Activated T-helper 1 cell treated with Interleukin-2 at 50 U/mL for 16 hours (primary cell): Measurements from ENCODE around the gene PCDHB4.
"Not testable (repeated sequence)": the region's sequence is repeated elsewhere in the genome, so short reads cannot be mapped to it uniquely, and the experiment has no call there.

Experiments used
- DNase-seq: peaks from one replicate; pipeline ENCODE4 v3.0.0-alpha.2; 2020; ENCODE audit warnings: low read depth

PCDHB4 gene

DNA sequence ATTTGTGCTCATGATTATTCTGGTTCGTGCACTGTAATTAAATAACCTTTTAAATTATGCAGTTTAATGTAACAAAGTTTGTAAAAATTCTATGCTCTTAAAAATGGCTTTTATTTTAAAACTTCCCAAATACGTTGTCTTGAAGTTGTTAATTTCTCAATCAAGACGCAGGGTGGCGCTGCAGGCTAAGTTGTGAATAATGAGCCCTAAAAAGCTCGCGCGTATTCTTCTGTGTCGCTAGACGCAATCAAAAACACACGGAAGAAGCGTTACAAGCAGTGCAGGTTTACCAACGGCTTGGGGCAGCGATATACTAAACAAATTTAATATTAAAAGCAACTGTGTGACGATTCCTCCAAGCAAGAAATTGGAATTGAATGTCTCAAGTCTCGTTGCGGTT, at the start of gene PCDHB4:
Gene PCDHB4, plus strand, starts transcription at position 256 of the 400 bp plus-strand sequence. CDS start 181 bp downstream, outside the sequence.
- no peak for DNase-seq

DNA sequence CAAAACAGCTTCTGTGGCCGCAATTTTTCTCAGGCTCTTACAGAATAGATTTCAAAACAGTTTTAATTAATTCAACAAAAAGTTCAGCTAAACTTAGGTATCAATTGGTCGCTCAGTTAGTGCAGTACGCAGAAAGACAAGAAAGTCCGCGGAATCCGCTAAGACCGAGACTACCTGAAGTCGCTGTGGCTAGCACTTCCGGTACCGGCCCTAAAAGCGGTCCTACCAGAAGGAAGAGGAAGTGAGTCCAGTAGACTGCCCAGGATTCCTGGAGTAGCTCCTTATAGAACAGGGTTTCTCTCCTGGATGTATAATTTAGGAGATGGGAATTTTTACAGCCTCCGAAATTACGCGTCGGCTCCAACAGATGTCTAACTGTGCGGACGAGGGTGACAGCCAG, 43.8 kb upstream of the PCDHB4 start:
- no peak for DNase-seq

DNA sequence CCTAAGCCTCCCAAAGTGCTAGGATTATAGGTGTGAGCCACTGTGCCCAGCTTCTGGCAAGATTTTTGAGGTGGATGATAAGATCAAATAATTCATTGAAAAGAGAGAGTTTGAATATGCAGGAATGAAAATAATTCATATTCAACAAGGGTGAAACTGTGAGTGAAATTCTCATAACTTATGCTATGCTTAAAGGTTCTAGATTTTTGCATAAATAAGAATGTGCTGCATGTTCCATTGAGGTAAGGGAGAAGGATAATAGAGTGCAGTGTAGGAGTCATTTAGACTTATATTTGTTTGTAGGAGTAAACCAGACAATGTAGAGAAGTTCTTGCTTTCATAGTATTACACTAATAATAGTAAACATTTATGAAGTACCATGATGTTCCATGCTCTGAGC, 39.4 kb upstream of the PCDHB4 start:
- DNase-seq, result no peak

GRCh38 chr5:141084487-141084989, 37.1 kb upstream of the PCDHB4 start:
- peak; percentile 15 for DNase-seq

DNA sequence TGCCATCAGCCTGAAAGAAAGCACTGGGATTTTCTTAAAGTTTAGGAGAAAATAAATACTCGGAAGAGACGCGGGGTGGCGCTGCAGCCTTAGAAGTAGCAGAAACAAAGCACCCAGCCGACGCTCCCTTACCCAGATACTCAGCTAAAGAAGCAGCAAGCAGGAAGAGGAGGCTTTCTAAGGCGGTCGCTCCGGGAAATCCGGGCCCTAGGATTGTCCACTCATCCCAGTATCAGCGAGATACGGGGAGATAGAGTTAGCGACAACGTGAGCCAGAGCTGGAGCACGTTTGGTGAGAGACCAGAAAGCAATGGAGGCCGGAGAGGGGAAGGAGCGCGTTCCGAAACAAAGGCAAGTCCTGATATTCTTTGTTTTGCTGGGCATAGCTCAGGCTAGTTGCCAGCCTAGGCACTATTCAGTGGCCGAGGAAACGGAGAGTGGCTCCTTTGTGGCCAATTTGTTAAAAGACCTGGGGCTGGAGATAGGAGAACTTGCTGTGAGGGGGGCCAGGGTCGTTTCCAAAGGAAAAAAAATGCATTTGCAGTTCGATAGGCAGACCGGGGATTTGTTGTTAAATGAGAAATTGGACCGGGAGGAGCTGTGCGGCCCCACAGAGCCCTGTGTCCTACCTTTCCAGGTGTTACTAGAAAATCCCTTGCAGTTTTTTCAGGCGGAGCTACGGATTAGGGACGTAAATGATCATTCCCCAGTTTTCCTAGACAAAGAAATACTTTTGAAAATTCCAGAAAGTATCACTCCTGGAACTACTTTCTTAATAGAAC, 26.9 kb upstream of the PCDHB4 start, which contains the start of gene PCDHB2:
Gene PCDHB2, plus strand, starts transcription at position 135 of the 782 bp plus-strand sequence. Its CDS starts 176 bp downstream, at position 311.
- no peak for DNase-seq

DNA sequence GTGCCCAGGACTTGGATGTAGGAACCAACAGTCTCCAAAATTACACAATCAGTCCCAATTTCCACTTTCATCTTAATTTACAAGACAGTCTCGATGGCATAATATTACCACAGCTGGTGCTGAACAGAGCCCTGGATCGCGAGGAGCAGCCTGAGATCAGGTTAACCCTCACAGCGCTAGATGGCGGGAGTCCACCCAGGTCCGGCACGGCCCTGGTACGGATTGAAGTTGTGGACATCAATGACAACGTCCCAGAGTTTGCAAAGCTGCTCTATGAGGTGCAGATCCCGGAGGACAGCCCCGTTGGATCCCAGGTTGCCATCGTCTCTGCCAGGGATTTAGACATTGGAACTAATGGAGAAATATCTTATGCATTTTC, 26.4 kb upstream of the PCDHB4 start:
- DNase-seq, result no peak

DNA sequence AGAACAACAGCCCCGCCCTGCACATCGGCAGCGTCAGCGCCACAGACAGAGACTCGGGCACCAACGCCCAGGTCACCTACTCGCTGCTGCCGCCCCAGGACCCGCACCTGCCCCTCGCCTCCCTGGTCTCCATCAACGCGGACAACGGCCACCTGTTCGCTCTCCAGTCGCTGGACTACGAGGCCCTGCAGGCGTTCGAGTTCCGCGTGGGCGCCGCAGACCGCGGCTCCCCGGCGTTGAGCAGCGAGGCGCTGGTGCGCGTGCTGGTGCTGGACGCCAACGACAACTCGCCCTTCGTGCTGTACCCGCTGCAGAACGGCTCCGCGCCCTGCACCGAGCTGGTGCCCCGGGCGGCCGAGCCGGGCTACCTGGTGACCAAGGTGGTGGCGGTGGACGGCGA, 25.4 kb upstream of the PCDHB4 start:
- DNase-seq, result not testable (repeated sequence)

DNA sequence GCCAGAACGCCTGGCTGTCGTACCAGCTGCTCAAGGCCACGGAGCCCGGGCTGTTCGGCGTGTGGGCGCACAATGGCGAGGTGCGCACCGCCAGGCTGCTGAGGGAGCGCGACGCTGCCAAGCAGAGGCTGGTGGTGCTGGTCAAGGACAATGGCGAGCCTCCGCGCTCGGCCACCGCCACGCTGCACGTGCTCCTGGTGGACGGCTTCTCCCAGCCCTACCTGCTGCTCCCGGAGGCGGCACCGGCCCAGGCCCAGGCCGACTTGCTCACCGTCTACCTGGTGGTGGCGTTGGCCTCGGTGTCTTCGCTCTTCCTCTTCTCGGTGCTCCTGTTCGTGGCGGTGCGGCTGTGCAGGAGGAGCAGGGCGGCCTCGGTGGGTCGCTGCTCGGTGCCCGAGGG, 25.0 kb upstream of the PCDHB4 start:
- DNase-seq, result not testable (repeated sequence)

- no peak for DNase-seq
These were observed 21.3 kb upstream of the PCDHB4 start, which contains the start of gene PCDHB3 for GRCh38 chr5:141100243-141100805. PCDHB3 (plus strand) TSS chr5:141100473; CDS start chr5:141100650, 177 bp downstream.

DNA sequence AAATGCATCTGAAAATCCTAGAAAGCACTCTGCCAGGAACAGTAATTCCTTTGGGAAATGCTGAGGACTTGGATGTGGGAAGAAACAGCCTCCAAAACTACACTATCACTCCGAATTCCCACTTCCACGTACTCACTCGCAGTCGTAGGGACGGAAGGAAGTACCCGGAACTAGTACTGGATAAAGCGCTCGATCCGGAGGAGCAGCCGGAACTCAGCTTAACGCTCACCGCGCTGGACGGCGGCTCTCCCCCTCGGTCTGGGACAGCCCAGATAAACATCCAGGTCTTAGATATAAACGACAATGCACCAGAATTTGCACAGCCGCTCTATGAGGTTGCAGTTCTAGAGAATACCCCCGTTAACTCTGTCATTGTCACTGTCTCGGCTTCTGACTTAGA, 20.6 kb upstream of the PCDHB4 start:
- DNase-seq, result no peak

GRCh38 chr5:141102070-141102469, 19.5 kb upstream of the PCDHB4 start:
- DNase-seq, result not testable (repeated sequence)

- not testable (repeated sequence) for DNase-seq
These were observed 19.1 kb upstream of the PCDHB4 start for GRCh38 chr5:141102471-141102870.

GRCh38 chr5:141105350-141105749, 16.3 kb upstream of the PCDHB4 start:
- no peak for DNase-seq

DNA sequence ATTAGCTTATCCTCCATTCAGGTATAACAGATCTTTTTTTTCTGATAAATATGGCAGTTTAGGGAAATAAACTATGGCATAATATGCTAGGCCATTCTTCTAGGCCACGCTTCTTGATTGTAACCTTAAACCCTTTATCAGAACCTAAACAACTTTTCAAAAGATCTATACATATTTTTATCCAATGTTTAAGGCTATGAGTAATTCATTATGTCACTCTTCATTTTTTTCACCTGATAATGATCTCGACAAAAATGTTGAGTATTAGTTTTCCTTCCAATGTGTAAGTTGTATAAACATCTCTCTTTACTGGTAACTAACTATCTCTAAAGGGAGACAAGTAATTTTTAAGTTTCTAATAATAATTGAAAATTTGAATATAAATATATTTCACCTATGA, 2.4 kb upstream of the PCDHB4 start:
- no peak for DNase-seq

GRCh38 chr5:141121985-141122384, 367 bp downstream of the PCDHB4 start:
- no peak for DNase-seq

- DNase-seq, result not testable (repeated sequence)
These were observed 1.9 kb downstream of the PCDHB4 start for GRCh38 chr5:141123396-141124135.

DNA sequence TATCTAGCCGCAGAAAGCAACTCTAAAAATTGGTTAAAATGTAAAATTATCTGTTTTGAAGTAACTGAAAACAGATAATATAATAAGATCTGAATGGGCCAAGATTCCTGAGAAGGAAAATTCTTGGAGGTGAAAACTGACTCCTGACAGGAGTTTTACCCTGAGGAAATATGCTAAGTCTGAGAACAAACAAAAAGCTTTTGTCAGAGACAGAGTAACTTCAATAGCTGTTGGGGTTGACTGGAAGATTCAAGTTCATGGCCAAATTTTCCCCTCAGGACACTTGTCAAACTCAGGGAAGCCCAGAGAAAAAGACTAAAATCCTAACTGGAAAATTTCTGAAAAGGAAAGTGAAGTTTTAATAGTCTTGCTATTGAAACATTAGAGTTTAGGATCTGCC, 5.7 kb downstream of the PCDHB4 start:
- no peak for DNase-seq

DNA sequence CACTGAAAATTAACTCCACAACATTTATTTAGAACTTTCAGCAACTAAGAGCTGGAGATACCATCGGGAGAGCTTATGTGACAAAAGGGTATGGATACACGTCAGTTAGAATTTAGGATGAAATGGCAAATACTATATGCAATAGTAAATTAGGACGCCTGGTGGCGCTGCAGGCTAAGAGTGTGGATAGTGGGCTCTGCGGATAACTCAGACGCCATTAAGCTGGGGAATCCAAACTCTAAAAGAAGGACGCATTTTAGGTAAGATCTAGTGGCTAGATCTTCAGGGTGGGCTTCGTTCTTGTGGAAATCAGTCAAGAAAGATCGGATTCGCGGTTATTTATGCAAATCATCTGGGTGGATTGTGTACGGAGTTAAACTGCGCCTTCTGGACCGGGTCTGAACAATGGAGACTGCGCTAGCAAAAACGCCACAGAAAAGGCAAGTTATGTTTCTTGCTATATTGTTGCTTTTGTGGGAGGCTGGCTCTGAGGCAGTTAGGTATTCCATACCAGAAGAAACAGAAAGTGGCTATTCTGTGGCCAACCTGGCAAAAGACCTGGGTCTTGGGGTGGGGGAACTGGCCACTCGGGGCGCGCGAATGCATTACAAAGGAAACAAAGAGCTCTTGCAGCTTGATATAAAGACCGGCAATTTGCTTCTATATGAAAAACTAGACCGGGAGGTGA, 13.6 kb downstream of the PCDHB4 start, which contains the start of gene PCDHB5:
Gene PCDHB5, plus strand, starts transcription at position 177 of the 688 bp plus-strand sequence. Its CDS starts 229 bp downstream, at position 406.
- DNase-seq, result no peak

- DNase-seq, result no peak
These were observed 14.2 kb downstream of the PCDHB4 start for GRCh38 chr5:141135718-141136266.

DNA sequence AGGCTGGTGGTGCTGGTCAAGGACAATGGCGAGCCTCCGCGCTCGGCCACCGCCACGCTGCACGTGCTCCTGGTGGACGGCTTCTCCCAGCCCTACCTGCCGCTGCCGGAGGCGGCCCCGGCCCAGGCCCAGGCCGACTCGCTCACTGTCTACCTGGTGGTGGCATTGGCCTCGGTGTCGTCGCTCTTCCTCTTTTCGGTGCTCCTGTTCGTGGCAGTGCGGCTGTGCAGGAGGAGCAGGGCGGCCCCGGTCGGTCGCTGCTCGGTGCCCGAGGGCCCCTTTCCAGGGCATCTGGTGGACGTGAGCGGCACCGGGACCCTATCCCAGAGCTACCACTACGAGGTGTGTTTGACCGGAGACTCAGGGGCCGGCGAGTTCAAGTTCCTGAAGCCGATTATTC, 15.7 kb downstream of the PCDHB4 start:
- DNase-seq, result not testable (repeated sequence)

DNA sequence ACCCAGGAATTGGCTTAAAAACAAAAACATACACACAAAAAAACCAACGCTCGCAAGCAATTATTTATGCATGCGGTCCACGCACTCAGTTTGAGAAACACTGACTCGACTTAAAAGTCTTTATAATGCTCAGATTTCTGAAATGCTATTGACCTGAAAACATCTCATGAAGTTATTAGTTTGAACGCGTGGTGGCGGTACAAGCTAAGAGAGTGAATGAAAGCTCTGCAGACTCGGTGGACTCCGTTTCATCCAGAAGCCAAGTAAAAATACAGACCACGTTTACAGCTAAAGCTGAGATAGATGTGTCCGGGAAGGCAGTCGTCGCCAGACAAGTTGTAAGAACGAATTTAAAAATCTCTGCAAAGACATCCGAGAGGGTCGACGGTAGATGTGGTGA, 28.2 kb downstream of the PCDHB4 start, which contains the start of gene PCDHB6:
Gene PCDHB6, plus strand, starts transcription at position 246 of the 400 bp plus-strand sequence. CDS start 201 bp downstream, outside the sequence.
- DNase-seq, result no peak
